HG03342 (cell line): Measurements from ENCODE around the gene CLEC5A.
"Not testable (repeated sequence)": the region's sequence is repeated elsewhere in the genome, so short reads cannot be mapped to it uniquely, and the experiment has no call there.

Experiments
- ATAC-seq: cut with Tn5 transposase; IDR thresholded peaks from one replicate; pipeline ENCODE4 v1.9.1; 2021; ENCODE audit warnings: mild to moderate bottlenecking, moderate library complexity; ENCODE audit not compliant: unreplicated experiment

The CLEC5A gene

GRCh38 chr7:141946796-141947195, at the start of gene CLEC5A:
Gene CLEC5A, minus strand, starts transcription at chr7:141946974. Its CDS starts 682 bp downstream, at chr7:141946292.
- no peak for ATAC-seq

GRCh38 chr7:141993354-141993753, 46.6 kb upstream of the CLEC5A start:
- ATAC-seq: no peak

GRCh38 chr7:141992688-141993087, 45.9 kb upstream of the CLEC5A start:
- no peak for ATAC-seq

- no peak for ATAC-seq
These were observed 45.4 kb upstream of the CLEC5A start for GRCh38 chr7:141992156-141992555.

GRCh38 chr7:141991140-141991539, 44.4 kb upstream of the CLEC5A start:
- no peak for ATAC-seq

GRCh38 chr7:141990011-141990725, 43.4 kb upstream of the CLEC5A start:
- no peak for ATAC-seq

- ATAC-seq: not testable (repeated sequence)
These were observed 41.0 kb upstream of the CLEC5A start for GRCh38 chr7:141987803-141988202.

- ATAC-seq: no peak
These were observed 40.1 kb upstream of the CLEC5A start for GRCh38 chr7:141986923-141987322.

GRCh38 chr7:141985926-141986325, 39.2 kb upstream of the CLEC5A start:
- ATAC-seq: not testable (repeated sequence)

GRCh38 chr7:141979568-141979967, 32.8 kb upstream of the CLEC5A start:
- no peak for ATAC-seq

GRCh38 chr7:141978351-141978750, 31.6 kb upstream of the CLEC5A start:
- ATAC-seq: no peak

- no peak for ATAC-seq
These were observed 29.9 kb upstream of the CLEC5A start for GRCh38 chr7:141976524-141977245.

GRCh38 chr7:141975806-141976523, 29.2 kb upstream of the CLEC5A start:
- peak; percentile 88 for ATAC-seq

GRCh38 chr7:141974831-141975230, 28.1 kb upstream of the CLEC5A start:
- no peak for ATAC-seq

- no peak for ATAC-seq
These were observed 26.9 kb upstream of the CLEC5A start, which contains the start of gene TAS2R38 for GRCh38 chr7:141973673-141974072. Gene TAS2R38, minus strand, starts transcription at chr7:141973773. Its CDS starts 84 bp downstream, at chr7:141973689.

GRCh38 chr7:141960687-141961422, 14.1 kb upstream of the CLEC5A start:
- peak; percentile 96 for ATAC-seq

GRCh38 chr7:141956084-141956483, 9.3 kb upstream of the CLEC5A start:
- no peak for ATAC-seq

- no peak for ATAC-seq
These were observed 7.6 kb upstream of the CLEC5A start for GRCh38 chr7:141954334-141954733.

- ATAC-seq: no peak
These were observed 5.7 kb upstream of the CLEC5A start for GRCh38 chr7:141952461-141952860.

- no peak for ATAC-seq
These were observed 4.0 kb upstream of the CLEC5A start for GRCh38 chr7:141950806-141951205.

GRCh38 chr7:141949911-141950310, 3.1 kb upstream of the CLEC5A start:
- ATAC-seq: no peak
